Measurements from ENCODE around the gene CYSRT1. TPM values are rescaled to one million over a fixed set of nuclear protein-coding genes. Genes with fewer than 3 reads are reported as not detected.

CYSRT1 gene
- total RNA-seq, 2 experiments from 2014 or later: 0.17 to 0.26 TPM

- Mint-ChIP-seq H3K36me3 (ENCODE audit: low read depth) (peaks cover 5% of the 10 kb centered on the region), H3K27ac (peak overlapping the region; percentile 56), H3K4me3 (peak overlapping the region; percentile 80), H3K9me3 (no peaks in the 10 kb centered on the region), H3K27me3 (ENCODE audit: low read depth) (no peaks in the 10 kb centered on the region), H3K4me1 (ENCODE audit: low read depth) (peaks cover 37% of the 10 kb centered on the region)
- intact Hi-C loops (cut with micrococcal nuclease): loop anchor here (5.0 kb wide), 2 partner anchors 41 to 394 kb away; partner anchors contain the start of genes RABL6 and TUBB4B
- DNase-seq: no peak
- CTCF ChIA-PET: interaction anchor here (0.7 to 3.8 kb wide), 4 partner anchors 12 to 186 kb away, joined by 3 to 16 read pairs (median 3); partner anchors contain the start of genes ANAPC2 and SSNA1
Measured at GRCh38 chr9:137201205-137201868, 23.6 kb upstream of the CYSRT1 start.

- Mint-ChIP-seq H3K27me3 (ENCODE audit: low read depth) (no peaks in the 10 kb centered on the region), H3K4me1 (ENCODE audit: low read depth) (peaks cover 50% of the 10 kb centered on the region), H3K27ac (no peak overlapping the region), H3K4me3 (no peak overlapping the region), H3K9me3 (no peaks in the 10 kb centered on the region), H3K36me3 (ENCODE audit: low read depth) (peaks cover 14% of the 10 kb centered on the region)
- no peak for DNase-seq
- CTCF ChIA-PET: interaction anchor here (1.9 kb wide), 1 partner anchor 34 kb away, joined by 7 read pairs; no protein-coding TSS in a partner anchor
- intact Hi-C loops (cut with micrococcal nuclease): loop anchor here (5.0 kb wide), 2 partner anchors 39 to 396 kb away; partner anchors contain the start of genes RABL6 and TUBB4B
Measured at GRCh38 chr9:137202966-137203365, 22.0 kb upstream of the CYSRT1 start.

- Mint-ChIP-seq H3K27ac (peak overlapping the region; percentile 84), H3K4me1 (ENCODE audit: low read depth) (peaks cover 54% of the 10 kb centered on the region), H3K36me3 (ENCODE audit: low read depth) (peaks cover 23% of the 10 kb centered on the region), H3K27me3 (ENCODE audit: low read depth) (no peaks in the 10 kb centered on the region), H3K9me3 (no peaks in the 10 kb centered on the region), H3K4me3 (peak overlapping the region; percentile 92)
- no peak for DNase-seq
- intact Hi-C loops (cut with micrococcal nuclease): loop anchor here (1.0 to 5.0 kb wide), 5 partner anchors 16 to 397 kb away; partner anchors contain the start of genes ANAPC2, RABL6, SSNA1 and TUBB4B
- CTCF ChIA-PET: interaction anchor here (1.0 to 1.1 kb wide), 2 partner anchors 82 to 176 kb away, joined by 3 read pairs; no protein-coding TSS in a partner anchor
Measured at GRCh38 chr9:137204731-137205125, 20.2 kb upstream of the CYSRT1 start.

DNA sequence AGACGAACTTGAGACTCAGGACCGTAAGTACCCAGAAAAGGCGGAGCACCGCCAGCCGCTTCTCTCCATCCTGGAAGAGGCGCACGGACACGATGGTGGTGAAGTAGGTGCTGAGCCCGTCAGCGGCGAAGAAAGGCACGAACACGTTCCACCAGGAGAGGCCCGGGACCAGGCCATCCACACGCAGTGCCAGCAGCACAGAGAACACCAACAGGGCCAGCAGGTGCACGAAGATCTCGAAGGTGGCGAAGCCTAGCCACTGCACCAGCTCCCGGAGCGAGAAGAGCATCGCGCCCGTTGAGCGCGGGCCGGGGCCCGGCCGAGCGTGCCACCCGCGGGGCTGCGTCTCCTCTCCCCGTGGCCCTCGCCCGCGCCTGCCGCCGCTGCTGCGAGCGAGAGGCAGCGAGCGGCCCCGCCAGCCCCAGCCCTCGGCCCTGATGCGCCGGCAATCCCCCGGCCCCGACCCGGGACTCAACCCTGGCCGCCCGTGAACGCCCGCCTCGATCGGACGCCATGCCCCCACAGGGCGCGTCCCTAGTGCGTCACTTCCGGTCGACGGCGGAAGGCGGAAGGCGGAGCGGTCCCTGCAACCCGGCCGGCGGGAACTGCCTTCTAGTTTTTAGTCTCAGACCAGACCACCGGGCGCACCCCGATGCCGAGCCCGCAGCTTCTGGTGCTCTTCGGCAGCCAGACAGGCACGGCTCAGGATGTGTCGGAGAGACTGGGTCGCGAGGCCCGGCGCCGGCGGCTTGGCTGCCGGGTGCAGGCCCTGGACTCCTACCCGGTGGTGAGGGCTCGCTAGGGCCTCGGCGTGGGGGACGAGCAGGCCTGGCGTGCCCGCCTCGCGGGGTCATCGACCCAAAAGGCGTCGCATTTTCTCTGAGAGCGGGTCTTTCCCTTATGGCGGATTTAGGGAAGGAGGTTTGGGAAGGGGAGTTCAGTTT lies 19.6 kb upstream of the CYSRT1 start, which contains the start of the genes NDOR1 and TMEM203:
TSS of gene NDOR1 (plus strand) at position 575 of the 944 bp plus-strand sequence. CDS start at position 653, 78 bp downstream.
TSS of gene TMEM203 (minus strand) at position 523 of the 944 bp plus-strand sequence. CDS start at position 289, 234 bp downstream.
- no peaks in the 10 kb centered on the region for H3K9me3 Mint-ChIP-seq
- intact Hi-C loops (cut with micrococcal nuclease): loop anchor here (1.0 to 2.0 kb wide), 3 partner anchors 17 to 55 kb away; partner anchors contain the start of genes ANAPC2 and SSNA1
- CTCF ChIA-PET: interaction anchor here (1.6 kb wide), 1 partner anchor 12 kb away, joined by 5 read pairs; a partner anchor contains a TSS
- peak within 1 kb of the TSS; percentile 84 for H3K27ac Mint-ChIP-seq
- DNase-seq: peak; percentile 96
- no peaks in the 10 kb centered on the region for H3K27me3 Mint-ChIP-seq (ENCODE audit: low read depth)
- H3K4me3 Mint-ChIP-seq: peak within 1 kb of the TSS; percentile 92
- peaks cover 25% of the 10 kb centered on the region for H3K36me3 Mint-ChIP-seq (ENCODE audit: low read depth)
- peaks cover 54% of the 10 kb centered on the region for H3K4me1 Mint-ChIP-seq (ENCODE audit: low read depth)

DNA sequence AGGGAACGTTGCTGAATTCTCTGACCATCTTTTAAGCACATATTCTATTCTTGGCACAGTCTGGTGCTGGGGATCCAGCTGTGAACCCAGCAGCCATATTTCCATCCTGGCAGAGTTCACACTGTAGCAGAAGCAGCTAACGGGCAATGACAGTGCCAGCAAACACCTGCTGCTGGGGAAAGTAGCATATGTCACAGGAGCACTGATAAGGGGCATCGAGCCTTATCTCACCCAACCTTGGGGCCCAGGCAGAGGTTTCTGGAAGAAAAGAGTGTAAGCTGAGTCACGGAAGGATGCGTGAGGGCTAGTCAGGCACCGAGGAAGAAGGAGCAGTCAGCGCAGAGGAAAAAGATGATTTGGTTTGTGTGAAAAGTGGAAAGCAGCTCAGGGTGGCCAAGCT lies 18.4 kb upstream of the CYSRT1 start:
- intact Hi-C loops (cut with micrococcal nuclease): no loop called here
- H3K27ac Mint-ChIP-seq: peak overlapping the region; percentile 78

DNA sequence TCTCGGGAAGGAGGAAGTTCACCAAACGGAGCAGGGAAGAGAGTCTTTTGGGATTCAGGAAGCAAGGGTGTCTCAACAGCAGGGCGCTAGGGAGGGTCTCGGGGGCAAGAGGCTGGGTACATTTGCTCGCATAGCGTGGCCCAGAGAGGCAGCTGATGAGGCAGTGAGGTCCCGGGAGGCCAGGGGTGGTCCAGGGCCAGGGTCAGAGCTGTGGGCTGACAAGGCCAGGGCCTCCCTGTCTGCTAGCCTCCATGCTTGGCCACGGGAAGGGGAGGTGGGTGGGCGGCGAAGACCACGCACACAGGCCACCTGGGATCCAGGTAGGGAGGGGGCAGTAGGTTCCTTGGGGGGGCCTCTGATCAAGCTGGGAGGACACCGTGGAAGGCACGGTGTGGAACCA lies 13.4 kb upstream of the CYSRT1 start:
- CTCF ChIA-PET: no interaction called here
- peaks cover 17% of the 10 kb centered on the region for H3K4me1 Mint-ChIP-seq (ENCODE audit: low read depth)
- no peak overlapping the region for H3K4me3 Mint-ChIP-seq
- peaks cover 21% of the 10 kb centered on the region for H3K36me3 Mint-ChIP-seq (ENCODE audit: low read depth)
- no peaks in the 10 kb centered on the region for H3K27me3 Mint-ChIP-seq (ENCODE audit: low read depth)
- intact Hi-C loops (cut with micrococcal nuclease): no loop called here
- H3K27ac Mint-ChIP-seq: no peak overlapping the region
- no peak for DNase-seq
- no peaks in the 10 kb centered on the region for H3K9me3 Mint-ChIP-seq

More for the DNA sequence above, 18.4 kb upstream of the CYSRT1 start:
- H3K4me1 Mint-ChIP-seq (ENCODE audit: low read depth): peaks cover 47% of the 10 kb centered on the region
- CTCF ChIA-PET: interaction anchor here (1.0 to 1.7 kb wide), 4 partner anchors 11 to 139 kb away, joined by 3 to 6 read pairs (median 4); partner anchors contain the start of gene SSNA1
- DNase-seq: no peak
- no peaks in the 10 kb centered on the region for H3K9me3 Mint-ChIP-seq
- peak overlapping the region; percentile 92 for H3K4me3 Mint-ChIP-seq
- H3K36me3 Mint-ChIP-seq (ENCODE audit: low read depth): peaks cover 25% of the 10 kb centered on the region
- H3K27me3 Mint-ChIP-seq (ENCODE audit: low read depth): no peaks in the 10 kb centered on the region

DNA sequence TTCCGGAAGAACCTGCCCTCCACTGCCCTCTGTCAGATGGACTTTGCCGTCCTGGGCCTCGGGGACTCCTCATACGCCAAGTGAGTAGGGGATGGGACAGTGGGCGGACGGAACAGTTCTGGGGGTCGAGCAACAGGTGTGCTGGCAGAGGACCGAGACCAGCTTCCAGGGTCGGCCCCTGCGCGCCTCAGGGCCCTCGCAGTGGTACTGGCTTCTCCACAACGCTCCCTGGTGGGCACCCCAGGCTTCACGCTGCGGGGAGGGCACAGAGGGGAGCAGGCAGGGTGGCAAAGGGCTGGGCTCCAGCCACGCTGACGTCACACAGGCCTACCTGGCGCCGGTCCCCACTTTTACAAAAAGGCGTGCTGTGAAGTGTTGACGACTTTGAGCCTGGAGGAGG lies 12.5 kb upstream of the CYSRT1 start:
- no peak overlapping the region for H3K27ac Mint-ChIP-seq
- no peak overlapping the region for H3K4me3 Mint-ChIP-seq
- H3K9me3 Mint-ChIP-seq: no peaks in the 10 kb centered on the region
- peaks cover 7% of the 10 kb centered on the region for H3K4me1 Mint-ChIP-seq (ENCODE audit: low read depth)
- H3K36me3 Mint-ChIP-seq (ENCODE audit: low read depth): peaks cover 14% of the 10 kb centered on the region
- intact Hi-C loops (cut with micrococcal nuclease): no loop called here
- CTCF ChIA-PET: no interaction called here
- H3K27me3 Mint-ChIP-seq (ENCODE audit: low read depth): no peaks in the 10 kb centered on the region
- no peak for DNase-seq

GRCh38 chr9:137213160-137214060 lies 11.6 kb upstream of the CYSRT1 start:
- no peak for DNase-seq
- no peak overlapping the region for H3K27ac Mint-ChIP-seq
- CTCF ChIA-PET: no interaction called here
- H3K36me3 Mint-ChIP-seq (ENCODE audit: low read depth): peaks cover 12% of the 10 kb centered on the region
- no peak overlapping the region for H3K4me3 Mint-ChIP-seq
- intact Hi-C loops (cut with micrococcal nuclease): no loop called here
- H3K27me3 Mint-ChIP-seq (ENCODE audit: low read depth): no peaks in the 10 kb centered on the region
- H3K4me1 Mint-ChIP-seq (ENCODE audit: low read depth): peaks cover 5% of the 10 kb centered on the region
- no peaks in the 10 kb centered on the region for H3K9me3 Mint-ChIP-seq

DNA sequence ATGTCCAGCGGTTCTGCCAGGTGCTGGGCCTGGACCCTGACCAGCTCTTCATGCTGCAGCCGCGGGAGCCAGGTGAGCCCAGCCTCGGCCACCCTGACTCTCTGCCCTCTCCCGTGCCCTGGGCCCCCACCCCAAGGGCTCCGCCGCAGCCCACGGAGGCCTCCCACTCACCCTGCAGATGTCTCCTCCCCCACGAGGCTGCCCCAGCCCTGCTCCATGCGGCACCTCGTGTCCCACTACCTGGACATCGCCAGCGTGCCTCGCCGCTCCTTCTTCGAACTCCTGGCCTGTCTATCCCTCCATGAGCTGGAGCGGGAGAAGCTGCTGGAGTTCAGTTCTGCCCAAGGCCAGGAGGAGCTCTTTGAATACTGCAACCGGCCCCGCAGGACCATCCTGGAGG lies 10.4 kb upstream of the CYSRT1 start:
- no peak overlapping the region for H3K4me3 Mint-ChIP-seq
- H3K4me1 Mint-ChIP-seq (ENCODE audit: low read depth): no peaks in the 10 kb centered on the region
- DNase-seq: no peak
- no peak overlapping the region for H3K27ac Mint-ChIP-seq
- no peaks in the 10 kb centered on the region for H3K27me3 Mint-ChIP-seq (ENCODE audit: low read depth)
- CTCF ChIA-PET: no interaction called here
- intact Hi-C loops (cut with micrococcal nuclease): no loop called here
- peaks cover 4% of the 10 kb centered on the region for H3K36me3 Mint-ChIP-seq (ENCODE audit: low read depth)
- no peaks in the 10 kb centered on the region for H3K9me3 Mint-ChIP-seq

GRCh38 chr9:137215196-137215986 lies 9.6 kb upstream of the CYSRT1 start:
- H3K9me3 Mint-ChIP-seq: no peaks in the 10 kb centered on the region
- H3K27me3 Mint-ChIP-seq (ENCODE audit: low read depth): no peaks in the 10 kb centered on the region
- DNase-seq: no peak
- CTCF ChIA-PET: no interaction called here
- intact Hi-C loops (cut with micrococcal nuclease): no loop called here
- H3K36me3 Mint-ChIP-seq (ENCODE audit: low read depth): peaks cover 2% of the 10 kb centered on the region
- no peaks in the 10 kb centered on the region for H3K4me1 Mint-ChIP-seq (ENCODE audit: low read depth)
- H3K27ac Mint-ChIP-seq: no peak overlapping the region
- H3K4me3 Mint-ChIP-seq: no peak overlapping the region
